HUDEP-2 (cell line): ENCODE measurements around the gene GABARAP.

Source experiments
- DNase-seq, 76 experiments: peaks; one replicate each; lab custom pipeline; 2025; ENCODE audit not compliant: unreplicated experiment in 76 of 76; lab: John Stamatoyannopoulos, UW

The GABARAP gene

GRCh38 chr17:7224661-7225111 lies 17.6 kb downstream of the GABARAP start:
- no peak for DNase-seq

GRCh38 chr17:7224110-7224509 lies 18.1 kb downstream of the GABARAP start:
- DNase-seq = no peak

GRCh38 chr17:7223375-7223774 lies 18.9 kb downstream of the GABARAP start:
- no peak for DNase-seq

DNA sequence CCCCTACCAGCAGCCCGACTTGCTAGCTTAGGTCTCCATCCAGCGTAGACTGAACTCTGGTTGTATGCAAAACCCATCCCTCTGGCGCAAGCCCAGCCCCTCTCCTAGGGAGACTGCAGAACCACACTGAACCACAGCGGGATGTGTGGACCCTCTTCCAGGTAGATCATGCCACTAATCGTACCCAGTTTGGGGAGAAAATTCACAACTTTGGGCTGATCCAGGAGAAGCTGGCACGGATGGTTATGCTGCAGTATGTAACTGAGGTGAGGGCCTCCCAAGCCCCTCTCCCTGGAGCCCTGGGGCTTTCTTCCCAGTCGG lies 19.3 kb downstream of the GABARAP start:
- no peak for DNase-seq

GRCh38 chr17:7222093-7222971 lies 19.9 kb downstream of the GABARAP start:
- no peak for DNase-seq

DNA sequence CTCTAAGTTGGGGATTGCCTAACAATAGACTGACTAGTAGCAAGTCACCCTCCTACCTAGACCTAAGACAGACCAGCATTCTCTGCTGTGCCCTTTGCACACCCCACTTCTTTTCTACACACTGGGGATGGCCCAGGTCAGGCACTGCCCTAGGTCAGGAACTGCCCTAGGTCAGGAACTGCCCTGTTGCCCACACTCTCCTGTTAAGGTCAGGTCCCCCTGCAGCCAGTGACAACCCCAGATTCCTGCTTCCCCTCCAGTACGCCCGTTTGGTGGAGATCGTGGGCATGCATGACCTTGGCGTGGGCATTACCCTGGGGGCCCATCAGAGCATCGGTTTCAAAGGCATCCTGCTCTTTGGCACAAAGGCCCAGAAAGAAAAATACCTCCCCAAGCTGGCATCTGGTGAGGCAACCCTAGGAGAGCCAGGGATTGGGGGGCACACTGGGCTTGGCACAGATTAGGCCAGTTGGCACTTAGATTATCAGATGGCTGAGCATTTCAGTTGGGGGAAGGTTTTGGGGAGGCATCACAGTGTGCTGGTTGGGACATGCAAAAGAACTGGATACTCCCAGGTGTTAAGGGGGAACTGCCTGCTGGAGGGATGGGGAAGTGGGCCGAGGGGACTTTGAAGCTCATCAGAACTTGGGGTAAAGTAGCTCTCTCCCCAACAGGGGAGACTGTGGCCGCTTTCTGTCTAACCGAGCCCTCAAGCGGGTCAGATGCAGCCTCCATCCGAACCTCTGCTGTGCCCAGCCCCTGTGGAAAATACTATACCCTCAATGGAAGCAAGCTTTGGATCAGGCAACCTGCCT lies 20.8 kb downstream of the GABARAP start:
- DNase-seq = no peak

DNA sequence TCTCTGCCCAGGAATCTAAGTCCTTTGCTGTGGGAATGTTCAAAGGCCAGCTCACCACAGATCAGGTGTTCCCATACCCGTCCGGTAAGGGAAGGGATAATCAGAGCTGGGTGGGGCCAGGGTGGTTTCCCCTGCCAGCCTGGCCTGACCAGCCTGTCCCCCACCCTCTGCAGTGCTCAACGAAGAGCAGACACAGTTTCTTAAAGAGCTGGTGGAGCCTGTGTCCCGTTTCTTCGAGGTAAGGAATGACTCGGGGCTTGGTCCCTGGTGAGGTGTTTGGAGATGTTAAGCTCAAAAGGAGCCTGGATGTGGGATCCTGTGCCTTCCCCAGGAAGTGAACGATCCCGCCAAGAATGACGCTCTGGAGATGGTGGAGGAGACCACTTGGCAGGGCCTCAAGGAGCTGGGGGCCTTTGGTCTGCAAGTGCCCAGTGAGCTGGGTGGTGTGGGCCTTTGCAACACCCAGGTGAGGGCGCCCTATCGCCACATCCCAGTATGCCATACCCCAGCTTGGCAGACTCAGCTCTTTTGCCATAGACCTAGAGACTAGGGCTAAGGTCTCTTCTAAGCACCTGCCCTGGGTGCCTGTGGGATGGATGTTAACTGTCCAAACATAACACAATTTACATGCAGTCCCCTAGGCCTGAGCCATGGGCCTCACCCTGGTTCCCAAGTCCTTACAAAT lies 21.5 kb downstream of the GABARAP start:
- peak in 62 of 76 experiments; percentile 10 to 82 (median 63) for DNase-seq

- DNase-seq = peak in 65 of 76 experiments; percentile 24 to 87 (median 76)
These were observed 22.2 kb downstream of the GABARAP start, which contains the start of the genes ACADVL and DLG4 for GRCh38 chr17:7219812-7220592. TSS of gene ACADVL (plus strand) at chr17:7219938. CDS start at chr17:7219985, 47 bp downstream. TSS of gene DLG4 (minus strand) at chr17:7219836.

- no peak for DNase-seq
These were observed 22.9 kb downstream of the GABARAP start for GRCh38 chr17:7219229-7219811.

DNA sequence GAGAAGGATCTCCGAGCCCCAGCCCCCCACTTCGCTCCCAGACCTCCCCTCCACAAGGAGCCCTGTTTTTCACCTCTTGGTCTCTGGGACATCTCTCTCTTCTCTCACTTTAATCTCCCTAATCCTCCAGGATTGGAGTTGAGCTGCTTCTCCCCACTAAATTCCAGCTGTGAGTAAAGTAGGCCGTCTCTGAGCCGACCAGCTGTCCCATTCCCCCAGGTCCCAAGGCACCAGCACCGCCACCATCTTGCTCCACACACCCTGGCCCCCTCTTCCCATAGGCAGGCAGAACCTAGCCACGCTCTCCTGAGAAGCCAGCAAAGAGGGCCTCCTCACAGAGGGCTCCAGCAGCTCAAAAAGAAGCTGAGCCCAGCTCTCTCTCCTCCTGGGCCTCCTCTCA lies 23.5 kb downstream of the GABARAP start:
- DNase-seq = peak in 1 of 76 experiments; percentile 8

GRCh38 chr17:7218166-7218565 lies 24.1 kb downstream of the GABARAP start:
- no peak for DNase-seq

DNA sequence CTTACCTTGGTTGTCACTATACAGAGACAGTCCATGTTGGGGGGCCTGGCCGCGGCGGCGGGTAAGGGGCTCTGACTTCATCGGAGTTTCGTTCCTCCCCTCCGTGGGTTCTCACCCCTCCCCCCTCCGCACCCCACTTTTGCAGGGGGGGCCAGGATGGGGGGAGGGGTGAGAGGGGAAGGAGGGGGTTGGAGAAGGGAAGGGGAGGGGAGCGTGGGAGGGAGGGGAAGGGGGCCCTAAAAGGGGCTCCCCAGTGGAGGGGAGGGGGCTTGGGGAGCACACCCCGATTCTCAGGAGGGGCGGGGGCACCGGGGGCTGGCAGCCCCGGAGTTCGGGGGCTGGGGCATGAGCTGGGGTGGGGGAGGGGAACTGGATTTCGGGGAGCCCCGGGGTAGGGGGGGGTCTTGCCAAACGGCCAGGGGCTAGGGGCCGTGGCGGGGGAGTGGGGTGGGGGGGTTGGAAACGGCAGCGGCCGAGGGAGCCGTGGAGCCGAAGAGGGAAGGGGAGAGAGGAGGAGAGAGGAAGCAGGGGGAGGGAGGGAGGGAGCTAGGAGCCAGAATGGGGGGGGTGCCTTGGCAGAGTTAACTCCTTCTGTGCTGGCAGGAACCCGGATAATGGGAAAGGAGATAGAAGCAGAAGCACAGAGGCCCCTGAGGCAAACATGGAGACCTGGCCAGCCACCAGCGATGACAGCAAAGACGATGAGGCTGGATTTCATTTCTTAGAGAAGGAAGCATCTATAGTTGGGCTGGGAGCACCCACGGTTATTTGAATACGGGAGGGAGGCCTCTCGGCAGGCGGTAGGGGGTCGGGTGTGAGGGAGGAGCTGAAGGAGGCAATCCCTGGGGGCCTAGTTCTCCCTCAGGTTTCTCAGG lies 24.9 kb downstream of the GABARAP start:
- peak in 29 of 76 experiments; percentile 11 to 59 (median 32) for DNase-seq

GRCh38 chr17:7216242-7217112 lies 25.8 kb downstream of the GABARAP start:
- DNase-seq = no peak

GRCh38 chr17:7215652-7216180 lies 26.5 kb downstream of the GABARAP start:
- DNase-seq = no peak

DNA sequence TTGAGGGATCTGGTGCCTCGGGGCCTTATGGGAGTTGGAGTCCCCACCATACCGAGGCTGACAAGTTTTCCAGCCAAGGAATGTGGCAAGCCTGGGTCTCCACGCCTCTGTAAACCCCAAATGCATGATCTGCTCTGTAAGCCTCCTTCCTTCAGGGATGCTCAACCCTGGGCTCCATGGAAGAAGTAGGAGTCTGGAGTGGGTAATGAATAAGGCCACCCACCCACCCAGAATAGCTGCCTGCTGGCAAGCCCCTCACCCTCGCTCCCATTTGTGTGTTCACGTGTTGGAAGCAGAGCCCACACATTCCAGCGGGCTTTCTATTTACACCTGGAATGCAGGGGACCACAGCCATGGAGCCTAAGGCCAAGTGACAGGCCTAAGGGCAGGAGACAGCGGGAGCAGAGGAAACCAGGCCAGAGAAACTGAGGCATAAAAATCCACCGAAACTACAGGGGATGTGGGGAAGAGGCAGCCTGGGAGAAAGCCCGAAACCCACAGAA lies 27.1 kb downstream of the GABARAP start:
- no peak for DNase-seq

GRCh38 chr17:7214300-7215135 lies 27.7 kb downstream of the GABARAP start:
- DNase-seq = peak; percentile 53 to 99 (median 96)
